GM19372 (cell line): Measurements from ENCODE around the gene IP6K2.
"Not testable (repeated sequence)": the region's sequence is repeated elsewhere in the genome, so short reads cannot be mapped to it uniquely, and the experiment has no call there.

Experiments used
- ATAC-seq: cut with Tn5 transposase; IDR thresholded peaks from one replicate; pipeline ENCODE4 v1.9.1; 2021; ENCODE audit warnings: mild to moderate bottlenecking, low read depth, moderate library complexity; ENCODE audit not compliant: unreplicated experiment

The IP6K2 gene, protein sequence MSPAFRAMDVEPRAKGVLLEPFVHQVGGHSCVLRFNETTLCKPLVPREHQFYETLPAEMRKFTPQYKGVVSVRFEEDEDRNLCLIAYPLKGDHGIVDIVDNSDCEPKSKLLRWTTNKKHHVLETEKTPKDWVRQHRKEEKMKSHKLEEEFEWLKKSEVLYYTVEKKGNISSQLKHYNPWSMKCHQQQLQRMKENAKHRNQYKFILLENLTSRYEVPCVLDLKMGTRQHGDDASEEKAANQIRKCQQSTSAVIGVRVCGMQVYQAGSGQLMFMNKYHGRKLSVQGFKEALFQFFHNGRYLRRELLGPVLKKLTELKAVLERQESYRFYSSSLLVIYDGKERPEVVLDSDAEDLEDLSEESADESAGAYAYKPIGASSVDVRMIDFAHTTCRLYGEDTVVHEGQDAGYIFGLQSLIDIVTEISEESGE

DNA sequence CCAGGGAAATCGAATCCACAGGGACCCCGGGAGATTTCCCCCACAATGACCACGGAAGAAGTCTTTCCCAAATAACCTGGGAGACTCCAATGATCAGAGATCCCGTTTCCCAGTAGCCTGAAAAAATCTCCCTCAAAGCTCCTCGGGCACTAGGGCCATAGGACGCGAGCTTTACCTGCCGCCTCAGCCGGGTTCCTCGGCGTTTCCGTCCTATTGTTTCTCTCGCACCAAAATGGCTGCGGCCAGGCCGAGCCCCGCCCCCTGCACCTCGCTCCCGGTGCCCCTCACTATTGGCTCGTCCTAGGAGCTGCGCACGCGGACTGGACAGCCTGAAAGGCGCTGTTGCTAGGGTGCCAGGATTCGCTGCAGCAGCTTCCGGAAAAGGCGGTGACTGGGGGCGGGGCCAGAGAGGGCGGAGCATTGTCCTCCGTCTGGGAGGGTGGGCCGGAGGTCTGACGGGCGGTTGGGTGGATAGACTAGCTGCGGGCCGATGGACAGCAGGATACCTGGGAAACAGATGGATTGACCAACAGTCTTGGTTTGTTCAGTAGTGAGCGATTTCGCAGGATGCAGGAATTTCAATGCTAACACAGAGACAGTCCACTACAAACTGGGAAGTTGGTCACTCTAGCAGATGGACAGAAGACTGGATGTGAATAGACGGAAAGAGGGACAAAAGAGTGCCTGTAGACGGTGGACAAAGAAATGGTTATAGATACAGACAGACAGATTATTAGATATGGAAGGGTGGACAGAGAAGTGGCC is at the start of gene IP6K2:
Gene IP6K2 (minus strand): TSS at position 240 of the 765 bp plus-strand sequence. CDS start 21,930 bp downstream, outside the sequence.
- ATAC-seq = peak; percentile 98

DNA sequence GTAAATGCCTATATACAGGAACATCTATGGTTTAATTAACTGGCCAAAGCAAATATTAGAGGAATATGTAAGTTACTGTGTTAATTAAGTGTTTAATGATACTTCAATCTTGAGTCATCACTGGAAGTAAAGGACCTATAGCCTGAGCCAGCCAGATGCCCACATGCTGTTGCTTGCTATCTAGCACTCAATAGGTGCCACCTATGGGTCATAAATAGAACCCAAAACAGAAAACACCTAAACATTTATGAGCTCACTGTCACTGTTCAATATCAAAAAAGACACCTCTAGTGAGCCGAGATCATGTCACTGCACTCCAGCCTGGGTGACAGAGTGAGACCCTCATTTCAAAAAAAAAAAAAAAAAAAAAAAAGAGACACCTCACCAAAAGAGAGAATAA is 48.4 kb upstream of the IP6K2 start:
- no peak for ATAC-seq

DNA sequence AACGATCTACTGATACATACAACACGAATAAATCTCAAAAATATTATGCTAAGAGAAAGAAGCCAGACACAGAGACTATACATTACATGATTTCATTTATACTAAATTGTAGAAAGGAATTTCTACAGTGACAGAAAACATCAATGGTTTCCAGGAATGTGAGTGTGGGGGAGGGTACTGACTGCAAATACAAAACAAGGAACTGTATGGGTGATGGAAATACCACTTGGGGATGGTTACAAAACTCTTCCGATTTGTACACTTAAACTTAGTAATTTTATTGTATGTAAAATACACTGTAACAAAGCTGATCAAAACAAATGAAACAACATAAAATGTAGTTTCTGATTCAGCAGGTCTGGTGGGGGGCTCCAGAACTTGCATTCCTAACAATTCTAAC is 45.8 kb upstream of the IP6K2 start:
- ATAC-seq = no peak

DNA sequence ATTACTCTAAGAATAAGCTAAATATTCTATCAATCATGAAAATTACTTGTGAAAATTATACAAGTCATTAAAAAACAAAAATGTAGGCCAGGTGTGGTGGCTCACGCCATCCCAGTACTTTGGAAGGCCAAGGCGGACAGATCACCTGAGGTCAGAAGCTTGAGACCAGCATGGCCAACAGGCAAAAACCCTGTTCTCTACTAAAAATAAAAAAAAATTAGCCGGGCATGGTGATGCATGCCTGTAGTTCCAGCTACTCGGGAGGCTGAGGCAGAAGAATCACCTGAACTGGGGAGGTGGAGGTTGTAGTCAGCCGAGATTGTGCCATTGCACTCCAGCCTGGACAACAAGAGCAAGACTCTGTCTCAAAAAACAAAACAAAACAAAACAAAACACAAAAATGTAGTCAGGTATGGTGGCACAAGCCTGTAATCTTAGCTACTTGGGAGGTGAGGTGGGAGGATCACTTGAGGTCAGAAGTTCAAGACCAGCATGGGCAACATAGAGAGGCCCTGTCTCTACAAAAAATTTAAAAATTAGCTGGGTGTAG is 43.0 kb upstream of the IP6K2 start:
- not testable (repeated sequence) for ATAC-seq

DNA sequence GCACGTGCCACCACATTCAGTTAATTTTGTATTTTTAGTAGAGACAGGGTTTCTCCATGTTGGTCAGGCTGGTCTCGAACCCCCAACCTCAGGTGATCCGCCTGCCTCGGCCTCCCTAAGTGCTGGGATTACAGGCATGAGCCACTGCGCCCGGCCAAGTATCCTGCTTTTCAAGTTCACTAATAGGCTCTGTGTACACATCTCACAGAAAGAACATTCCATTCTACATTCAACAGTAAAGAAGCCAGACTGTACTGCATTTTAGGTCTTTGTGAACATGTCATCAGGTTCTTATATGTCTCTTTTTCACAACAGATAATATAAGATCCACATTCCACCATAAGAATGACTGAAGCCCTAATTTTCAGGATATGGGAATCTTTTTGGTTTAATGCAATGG is 42.5 kb upstream of the IP6K2 start:
- ATAC-seq = not testable (repeated sequence)

DNA sequence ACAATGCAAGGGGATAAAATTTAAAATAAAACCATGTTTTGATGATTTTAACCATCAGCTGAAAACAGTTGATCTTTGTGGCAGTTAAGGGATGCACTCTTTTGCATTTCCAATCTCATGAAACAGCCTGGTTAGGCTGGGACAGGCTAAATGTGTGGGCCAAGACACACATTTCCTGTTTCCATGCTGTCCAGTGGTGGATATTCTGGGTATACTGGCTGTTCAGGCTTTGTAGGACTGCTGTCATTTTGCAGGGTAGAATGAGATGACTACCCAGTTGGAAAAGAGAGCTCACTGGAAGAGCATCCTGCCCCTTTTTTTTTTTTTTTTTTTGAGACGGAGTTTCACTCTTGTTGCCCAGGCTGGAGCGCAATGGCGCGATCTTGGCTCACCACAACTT is 42.0 kb upstream of the IP6K2 start:
- ATAC-seq = no peak

DNA sequence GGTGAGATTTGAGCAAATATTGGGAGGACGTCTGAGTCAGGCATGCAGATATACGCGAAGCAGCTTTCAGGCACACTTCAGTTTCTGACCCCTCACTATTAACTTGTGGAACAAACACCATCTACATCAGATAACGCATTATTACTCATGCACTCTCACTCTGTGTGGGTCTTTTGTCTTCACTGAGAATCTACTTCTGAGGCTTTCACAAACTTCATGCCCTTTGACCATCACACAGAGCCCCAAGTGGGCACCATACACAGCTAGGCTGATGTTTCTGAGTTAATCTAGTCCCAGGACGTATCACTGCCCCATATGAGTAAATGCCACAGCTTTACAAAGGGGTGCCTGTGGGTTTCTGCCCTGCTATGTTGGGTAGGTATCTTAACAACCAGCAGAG is 39.6 kb upstream of the IP6K2 start:
- no peak for ATAC-seq

DNA sequence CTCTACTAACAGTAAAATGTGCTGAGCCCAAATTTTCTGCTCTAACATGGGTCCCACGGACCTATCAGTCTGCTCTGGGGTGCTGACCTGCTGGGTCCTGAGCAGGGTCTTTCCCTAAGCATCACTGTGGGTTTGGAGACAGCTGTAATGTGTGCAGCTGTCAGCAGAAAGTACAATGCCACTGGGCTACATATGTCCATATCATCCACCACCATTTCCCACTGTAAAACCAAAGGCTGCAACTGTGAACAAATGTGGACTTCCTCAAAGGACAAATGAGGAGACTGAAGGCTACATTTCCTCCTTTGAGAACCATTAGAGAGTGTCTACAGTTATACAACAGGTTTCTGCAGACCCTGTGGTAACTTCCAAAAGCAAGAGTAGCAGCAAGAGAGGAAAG is 33.8 kb upstream of the IP6K2 start:
- no peak for ATAC-seq

DNA sequence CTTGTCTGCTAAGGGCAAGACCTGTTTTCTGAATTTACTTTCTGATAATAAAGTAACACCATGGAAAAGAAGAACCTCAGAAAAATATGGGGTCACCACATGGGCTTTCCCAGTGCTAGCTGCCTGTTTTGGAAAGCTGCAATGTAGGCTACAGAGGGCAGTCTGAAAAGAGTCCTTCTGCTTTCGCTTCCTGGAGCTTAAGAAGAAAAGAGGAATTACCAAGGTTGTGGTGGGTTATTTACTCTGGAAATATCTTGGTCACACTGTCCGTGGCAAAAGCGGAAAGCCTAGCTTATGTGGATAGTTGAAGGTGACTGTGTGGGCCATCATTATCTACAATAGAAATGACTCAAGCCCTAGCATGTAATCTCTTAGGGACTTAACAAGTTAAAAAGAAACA is 31.7 kb upstream of the IP6K2 start:
- no peak for ATAC-seq

DNA sequence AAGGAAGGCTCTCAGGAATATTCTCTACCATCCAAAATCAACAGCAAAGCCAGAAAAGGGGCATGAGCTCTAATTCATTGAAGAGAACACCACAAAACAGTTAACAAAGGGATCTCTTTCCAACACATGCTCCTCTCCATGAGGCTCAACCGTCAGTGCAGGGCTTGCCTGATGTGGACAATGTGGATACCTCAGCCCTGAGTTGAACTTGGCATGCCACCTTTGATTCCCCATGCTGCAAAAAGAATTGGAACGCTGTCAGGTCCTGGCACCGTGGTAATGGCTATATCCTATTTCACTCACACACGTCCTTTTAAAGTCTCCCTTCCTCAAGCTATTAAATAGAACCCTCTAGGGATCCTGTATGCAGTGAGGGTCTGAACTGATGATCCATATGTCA is 30.7 kb upstream of the IP6K2 start:
- ATAC-seq = no peak

DNA sequence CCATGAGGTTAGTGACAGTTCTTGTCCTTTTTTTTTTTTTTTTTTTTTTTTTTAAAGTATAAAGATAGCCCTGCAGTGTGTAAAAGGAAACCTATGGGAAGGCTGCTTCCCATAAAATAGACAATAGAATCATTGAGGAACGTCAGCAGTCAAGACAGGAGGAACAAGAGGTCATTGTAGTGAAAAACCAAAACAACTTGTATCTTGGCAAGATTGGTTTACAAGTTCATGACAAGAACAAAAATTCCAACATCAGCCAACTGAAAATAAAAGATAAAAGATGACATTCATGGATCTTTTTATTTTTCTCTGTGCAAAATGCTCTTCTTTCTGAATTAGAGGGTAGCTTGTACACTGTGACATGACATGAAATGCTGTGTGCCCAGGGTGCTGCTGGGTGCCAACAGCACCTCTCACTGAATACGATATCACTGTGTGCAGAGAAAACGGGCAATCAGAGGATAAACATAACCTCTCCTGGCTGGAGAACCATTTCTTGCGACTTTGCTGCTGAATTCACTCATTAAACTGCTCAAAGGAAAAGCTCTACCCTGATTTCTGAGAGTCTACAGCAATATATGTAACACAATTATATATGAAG is 30.1 kb upstream of the IP6K2 start:
- ATAC-seq = no peak

DNA sequence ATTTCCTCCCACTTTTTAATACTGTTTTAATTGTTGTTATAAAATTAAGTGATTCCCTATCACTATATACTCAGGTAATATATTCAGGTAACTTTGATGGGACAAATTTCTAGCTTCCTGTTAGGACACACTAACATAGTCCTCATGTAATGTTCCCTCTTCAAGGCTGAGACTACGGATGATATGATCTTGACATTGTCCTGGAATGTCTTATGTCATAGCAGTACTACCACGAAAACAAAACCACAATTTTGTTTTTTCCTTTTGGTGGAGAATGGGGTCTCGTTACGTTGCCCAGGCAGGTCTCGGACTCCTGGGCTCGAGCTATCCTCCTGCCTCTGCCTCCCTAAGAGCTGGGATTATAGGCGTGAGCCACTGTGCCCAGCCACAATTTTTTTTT is 26.8 kb upstream of the IP6K2 start:
- no peak for ATAC-seq

DNA sequence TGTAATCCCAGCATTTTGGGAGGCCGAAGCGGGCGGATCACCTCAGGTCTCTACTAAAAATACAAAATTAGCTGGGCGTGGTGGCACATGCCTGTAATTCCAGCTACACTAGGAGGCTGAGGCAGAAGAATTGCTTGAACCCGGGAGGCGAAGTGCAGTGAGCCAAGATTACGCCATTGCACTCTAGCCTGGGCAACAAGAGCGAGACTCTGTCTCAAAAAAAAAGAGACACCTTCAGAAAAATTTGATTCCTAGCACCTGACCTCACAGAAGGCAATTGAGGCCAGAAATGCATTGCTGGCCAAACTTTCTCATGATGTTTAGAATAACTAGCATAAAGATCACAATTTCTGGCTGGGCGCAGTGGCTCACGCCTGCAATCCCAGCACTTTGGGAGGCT is 24.2 kb upstream of the IP6K2 start:
- ATAC-seq = not testable (repeated sequence)

DNA sequence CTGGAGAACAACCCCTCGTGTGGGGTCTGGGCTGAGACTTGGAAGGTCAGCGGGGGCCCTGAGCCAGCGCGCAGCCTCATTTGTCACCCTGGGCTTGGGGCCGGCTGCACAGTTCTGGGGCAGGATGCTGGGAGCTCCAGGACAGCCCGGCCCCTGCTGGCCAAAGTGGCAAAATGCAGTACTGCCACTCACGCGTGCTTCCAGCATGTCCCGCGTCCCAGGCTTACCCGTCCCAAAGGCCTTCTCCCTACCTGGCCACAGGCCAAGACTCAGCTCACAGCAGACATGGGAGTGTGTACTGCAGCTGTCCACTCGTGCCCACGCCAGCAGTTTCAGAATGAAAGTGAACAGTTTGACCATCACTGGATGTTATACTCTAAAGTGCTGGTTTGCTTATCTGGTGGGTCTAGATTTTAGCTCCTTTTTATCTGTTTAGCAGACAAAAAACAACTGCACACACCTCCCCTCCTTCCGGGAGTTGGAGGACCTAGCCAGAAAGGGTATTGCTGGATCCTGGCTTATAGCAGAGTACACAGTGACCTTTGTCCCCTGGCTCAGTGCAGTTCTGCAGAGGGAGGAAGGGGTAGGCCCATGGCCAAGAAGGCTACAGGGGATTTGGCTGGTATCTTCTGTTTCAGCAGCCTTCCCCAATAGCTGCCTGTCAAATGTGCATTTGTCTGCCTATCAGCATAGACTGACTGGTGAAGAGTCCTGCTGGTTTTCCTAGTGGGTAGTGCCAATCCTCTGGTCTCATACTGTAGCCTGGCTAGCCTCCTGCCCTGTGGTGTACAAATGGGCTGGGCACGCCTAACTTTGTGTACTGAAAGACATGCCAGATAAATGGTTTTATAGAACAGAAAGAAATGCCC is 23.2 kb upstream of the IP6K2 start:
- no peak for ATAC-seq

DNA sequence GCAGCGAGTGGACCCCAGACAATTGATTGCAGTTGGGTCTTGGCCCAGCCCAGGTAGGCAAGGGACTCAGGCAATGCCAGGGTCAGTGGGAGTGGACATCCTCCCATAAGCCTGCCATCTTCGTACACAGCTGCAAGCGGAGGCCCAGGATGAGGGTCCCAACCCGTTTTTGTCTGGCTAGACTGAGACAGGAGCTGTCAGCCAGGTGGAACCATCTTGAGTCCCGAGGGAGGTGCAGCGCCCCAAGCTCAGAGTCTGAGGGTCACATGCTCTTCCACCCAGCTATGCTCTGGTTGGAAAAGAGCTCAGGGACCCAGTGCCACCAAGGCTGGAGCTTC is 22.6 kb upstream of the IP6K2 start:
- ATAC-seq = no peak

DNA sequence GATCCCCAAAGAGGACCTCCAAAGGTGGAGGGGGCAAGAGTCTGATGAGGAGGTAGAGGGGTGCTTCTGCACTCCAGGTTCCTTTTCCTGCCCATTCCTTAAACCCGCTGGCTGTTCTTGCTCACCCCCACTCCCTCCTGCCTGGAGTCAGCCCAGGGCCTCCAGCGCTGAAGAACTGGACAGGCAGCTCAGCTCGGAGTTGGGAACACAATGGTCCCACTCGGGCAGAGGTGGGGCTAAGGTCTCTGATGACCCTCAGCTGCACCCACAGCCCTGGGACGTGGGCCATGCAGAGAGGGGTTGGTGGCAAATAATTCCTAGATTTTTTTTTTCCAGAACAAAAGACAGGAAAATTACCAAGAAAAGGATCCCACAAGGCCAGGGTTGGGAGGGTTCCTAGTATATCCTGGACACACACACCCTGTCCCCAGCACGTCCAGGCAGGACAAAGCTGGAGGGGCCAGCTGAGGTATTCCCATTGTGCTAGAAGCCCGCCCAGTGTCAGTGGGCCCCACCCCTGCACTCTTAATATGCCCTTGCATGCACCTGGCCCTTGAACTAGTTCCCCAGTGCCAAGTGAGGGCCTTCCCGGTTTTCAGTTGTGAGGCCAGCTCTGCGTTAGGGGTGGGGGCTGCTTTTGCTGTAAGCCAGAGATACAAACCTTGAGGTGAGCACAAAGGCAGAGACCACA is 22.1 kb upstream of the IP6K2 start:
- no peak for ATAC-seq

DNA sequence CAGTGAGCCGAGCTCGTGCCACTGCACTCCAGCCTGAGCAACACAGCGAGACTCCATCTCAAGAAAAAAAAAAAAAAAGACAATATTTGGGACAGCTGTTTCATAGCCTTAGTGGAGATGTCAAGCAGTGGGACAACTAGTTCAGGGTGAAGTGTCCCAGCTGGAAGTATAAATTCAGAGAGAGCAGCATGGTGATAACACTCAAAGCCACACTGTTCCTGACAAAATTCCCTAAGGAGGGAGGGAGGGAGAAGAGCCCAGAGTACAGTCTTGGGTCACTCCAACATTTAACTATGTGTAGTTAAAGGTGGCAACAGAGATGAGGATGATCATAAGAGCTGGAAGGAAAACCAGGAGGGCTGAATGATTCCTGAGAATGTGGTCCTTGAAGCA is 21.1 kb upstream of the IP6K2 start:
- ATAC-seq = no peak

DNA sequence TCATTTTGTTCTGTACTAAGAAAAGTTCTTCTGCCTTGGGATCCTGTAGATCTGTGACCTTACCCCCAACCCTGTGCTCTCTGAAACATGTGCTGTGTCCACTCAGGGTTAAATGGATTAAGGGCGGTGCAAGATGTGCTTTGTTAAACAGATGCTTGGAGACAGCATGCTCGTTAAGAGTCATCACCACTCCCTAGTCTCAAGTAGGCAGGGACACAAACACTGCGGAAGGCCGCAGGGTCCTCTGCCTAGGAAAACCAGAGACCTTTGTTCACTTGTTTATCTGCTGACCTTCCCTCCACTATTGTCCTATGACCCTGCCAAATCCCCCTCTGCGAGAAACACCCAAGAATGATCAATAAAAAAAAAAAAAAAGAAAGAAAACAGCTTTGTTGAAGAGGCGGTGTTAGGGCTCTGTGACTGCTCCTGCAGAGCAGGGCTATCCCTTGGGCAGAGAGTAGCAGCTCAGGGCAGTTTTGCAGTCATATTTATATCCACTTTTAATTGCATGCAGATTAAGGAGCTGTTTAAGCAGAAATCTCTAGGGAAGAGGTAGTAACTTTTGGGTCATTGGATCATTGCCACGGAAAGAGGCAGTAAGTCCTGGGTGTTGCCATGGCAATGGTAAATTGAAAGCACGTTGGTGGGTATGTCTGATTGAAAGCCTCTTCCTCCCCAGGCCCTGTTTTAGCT is 18.2 kb upstream of the IP6K2 start:
- not testable (repeated sequence) for ATAC-seq

DNA sequence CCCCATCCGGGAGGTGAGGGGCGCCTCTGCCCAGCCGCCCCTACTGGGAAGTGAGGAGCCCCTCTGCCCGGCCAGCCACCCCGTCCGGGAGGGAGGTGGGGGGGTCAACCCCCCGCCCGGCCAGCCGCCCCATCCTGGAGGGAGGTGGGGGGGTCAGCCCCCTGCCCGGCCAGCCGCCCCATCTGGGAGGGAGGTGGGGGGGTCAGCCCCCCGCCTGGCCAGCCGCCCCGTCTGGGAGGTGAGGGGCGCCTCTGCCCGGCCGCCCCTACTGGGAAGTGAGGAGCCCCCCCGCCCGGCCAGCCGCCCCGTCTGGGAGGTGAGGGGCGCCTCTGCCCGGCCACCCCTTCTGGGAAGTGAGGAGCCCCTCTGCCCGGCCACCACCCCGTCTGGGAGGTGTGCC is 17.5 kb upstream of the IP6K2 start:
- not testable (repeated sequence) for ATAC-seq
